ENCODE results near the gene ZC4H2. TPM values are rescaled to one million over a fixed set of nuclear protein-coding genes. Genes with fewer than 3 reads are reported as not detected.
"Not testable (repeated sequence)": the region's sequence is repeated elsewhere in the genome, so short reads cannot be mapped to it uniquely, and the experiment has no call there.

Gene ZC4H2
- total and polyA plus RNA-seq, 4 donors: 13.8 to 40.4 (median 30.9) TPM

DNA sequence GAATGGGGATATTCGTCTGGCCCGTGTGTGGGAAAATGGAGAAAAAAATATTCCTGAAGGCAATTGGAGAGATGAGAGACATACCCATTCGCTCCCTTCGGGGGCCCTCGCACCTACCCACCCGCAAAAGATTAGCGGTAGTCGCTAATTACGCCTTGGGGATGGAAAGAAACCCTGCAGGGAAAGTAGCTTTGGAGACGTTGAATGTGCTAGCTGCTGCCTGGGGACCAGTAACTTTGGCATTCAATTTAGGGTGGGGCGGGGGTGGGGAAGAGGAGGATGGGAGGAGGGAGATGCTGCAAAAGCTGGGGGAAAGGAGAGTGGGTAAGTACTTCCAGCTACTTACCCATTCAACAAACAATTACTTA is 407 bp upstream of the ZC4H2 start:
- no peaks in the 10 kb centered on the region for H3K27me3 ChIP-seq (ENCODE audit: control insufficient read depth, insufficient read depth, low read length)
- peak in 2 of 6 donors; percentile 5 to 11 for DNase-seq (ENCODE audit: low read depth in 4 of 6, low spot score in 6 of 6)
- H3K9me3 ChIP-seq (ENCODE audit: control insufficient read depth, insufficient read depth, low read length): no peaks in the 10 kb centered on the region
- WGBS (ENCODE audit: insufficient coverage): 20% methylated on average over 2 of the region's 11 CpGs
- no peaks in the 10 kb centered on the region for H3K4me1 ChIP-seq (ENCODE audit: control insufficient read depth, insufficient read depth, low read length)
- H3K27ac ChIP-seq (ENCODE audit: low read depth, low read length): no peak overlapping the region
- no peaks in the 10 kb centered on the region for H3K36me3 ChIP-seq (ENCODE audit: control insufficient read depth, insufficient read depth, low read length)
- H3K4me3 ChIP-seq (ENCODE audit: low read depth, low read length): peak overlapping the region; percentile 61

DNA sequence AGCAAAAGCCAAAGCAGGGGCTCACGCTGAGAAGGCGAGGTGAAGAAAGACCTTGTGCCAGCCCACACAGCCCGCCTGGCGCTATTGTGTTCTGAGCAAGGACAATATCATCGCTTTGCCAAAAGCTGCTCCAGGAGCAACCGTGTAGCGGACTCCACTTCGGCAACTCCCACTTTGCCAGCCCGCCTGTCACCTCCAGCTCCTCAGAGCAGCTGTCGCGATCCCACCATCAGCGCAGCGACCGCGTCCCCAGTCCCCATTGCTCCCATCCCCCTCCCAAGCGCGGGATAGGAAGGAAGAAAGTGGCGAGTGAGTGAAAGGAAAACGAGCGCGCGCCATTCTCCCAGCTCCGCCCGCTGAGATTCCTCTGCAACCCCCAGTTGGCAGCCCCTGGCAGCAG is 759 bp downstream of the ZC4H2 start:
- no peaks in the 10 kb centered on the region for H3K9me3 ChIP-seq (ENCODE audit: control insufficient read depth, insufficient read depth, low read length)
- H3K36me3 ChIP-seq (ENCODE audit: control insufficient read depth, insufficient read depth, low read length): no peaks in the 10 kb centered on the region
- H3K4me1 ChIP-seq (ENCODE audit: control insufficient read depth, insufficient read depth, low read length): no peaks in the 10 kb centered on the region
- H3K27ac ChIP-seq (ENCODE audit: low read depth, low read length): no peak overlapping the region
- peak overlapping the region; percentile 61 for H3K4me3 ChIP-seq (ENCODE audit: low read depth, low read length)
- DNase-seq (ENCODE audit: low read depth in 4 of 6, low spot score in 6 of 6): peak; percentile 12 to 78 (median 27)
- no peaks in the 10 kb centered on the region for H3K27me3 ChIP-seq (ENCODE audit: control insufficient read depth, insufficient read depth, low read length)
- 16% methylated on average over 21 of the region's 24 CpGs for WGBS (ENCODE audit: insufficient coverage)

DNA sequence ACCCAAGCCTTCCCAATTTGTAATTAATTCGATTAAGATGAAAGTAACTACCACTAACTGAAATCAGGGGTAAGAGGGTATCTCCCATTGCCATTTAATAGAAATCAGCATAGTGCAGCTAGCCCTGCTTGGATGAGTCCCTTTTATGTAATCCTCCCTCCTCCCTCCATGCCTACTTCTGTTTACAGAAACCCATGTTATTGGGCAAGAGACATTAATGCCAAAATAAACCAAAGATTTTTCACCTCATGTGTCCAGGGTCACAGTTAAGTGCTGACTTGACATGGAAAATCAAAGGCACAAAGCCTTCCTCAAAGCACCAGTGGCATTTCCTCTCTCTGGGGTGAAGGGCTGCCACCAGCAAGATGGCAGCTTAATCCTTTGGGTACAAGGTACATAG is 50.8 kb downstream of the ZC4H2 start:
- no peaks in the 10 kb centered on the region for H3K27me3 ChIP-seq (ENCODE audit: control insufficient read depth, insufficient read depth, low read length)

DNA sequence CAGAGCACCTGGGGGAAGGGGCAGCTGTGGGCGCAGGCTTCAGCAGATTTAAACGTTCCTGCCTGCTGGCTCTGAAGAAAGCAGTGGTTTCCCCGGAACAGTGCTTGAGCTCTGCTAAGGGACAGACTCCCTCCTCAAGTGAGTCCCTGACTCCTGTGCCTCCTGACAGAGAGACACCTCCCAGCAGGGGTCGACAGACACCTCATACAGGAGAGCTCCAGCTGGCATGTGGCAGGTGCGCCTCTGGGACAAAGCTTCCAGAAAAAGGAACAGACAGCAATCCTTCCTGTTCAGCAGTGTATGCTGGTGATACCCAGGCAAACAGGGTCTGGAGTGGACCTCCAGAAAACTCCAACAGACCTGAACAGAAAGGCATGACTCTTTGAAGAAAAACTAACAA is 68.1 kb downstream of the ZC4H2 start:
- no peak overlapping the region for H3K4me3 ChIP-seq (ENCODE audit: low read depth, low read length)
- H3K27ac ChIP-seq (ENCODE audit: low read depth, low read length): no peak overlapping the region
- 87% methylated on average over 4 of the region's 5 CpGs for WGBS (ENCODE audit: insufficient coverage)
- H3K9me3 ChIP-seq (ENCODE audit: control insufficient read depth, insufficient read depth, low read length): no peaks in the 10 kb centered on the region
- H3K4me1 ChIP-seq (ENCODE audit: control insufficient read depth, insufficient read depth, low read length): no peaks in the 10 kb centered on the region
- H3K27me3 ChIP-seq (ENCODE audit: control insufficient read depth, insufficient read depth, low read length): no peaks in the 10 kb centered on the region
- no peak for DNase-seq (ENCODE audit: low read depth in 4 of 6, low spot score in 6 of 6)
- H3K36me3 ChIP-seq (ENCODE audit: control insufficient read depth, insufficient read depth, low read length): no peaks in the 10 kb centered on the region

More for the DNA sequence above, 50.8 kb downstream of the ZC4H2 start:
- no peak overlapping the region for H3K27ac ChIP-seq (ENCODE audit: low read depth, low read length)
- H3K9me3 ChIP-seq (ENCODE audit: control insufficient read depth, insufficient read depth, low read length): peaks cover 5% of the 10 kb centered on the region
- H3K36me3 ChIP-seq (ENCODE audit: control insufficient read depth, insufficient read depth, low read length): no peaks in the 10 kb centered on the region
- no peak for DNase-seq (ENCODE audit: low read depth in 4 of 6, low spot score in 6 of 6)
- no peaks in the 10 kb centered on the region for H3K4me1 ChIP-seq (ENCODE audit: control insufficient read depth, insufficient read depth, low read length)
- no CpG with 5 or more reads among the region's 1 CpG for WGBS (ENCODE audit: insufficient coverage)
- H3K4me3 ChIP-seq (ENCODE audit: low read depth, low read length): no peak overlapping the region

DNA sequence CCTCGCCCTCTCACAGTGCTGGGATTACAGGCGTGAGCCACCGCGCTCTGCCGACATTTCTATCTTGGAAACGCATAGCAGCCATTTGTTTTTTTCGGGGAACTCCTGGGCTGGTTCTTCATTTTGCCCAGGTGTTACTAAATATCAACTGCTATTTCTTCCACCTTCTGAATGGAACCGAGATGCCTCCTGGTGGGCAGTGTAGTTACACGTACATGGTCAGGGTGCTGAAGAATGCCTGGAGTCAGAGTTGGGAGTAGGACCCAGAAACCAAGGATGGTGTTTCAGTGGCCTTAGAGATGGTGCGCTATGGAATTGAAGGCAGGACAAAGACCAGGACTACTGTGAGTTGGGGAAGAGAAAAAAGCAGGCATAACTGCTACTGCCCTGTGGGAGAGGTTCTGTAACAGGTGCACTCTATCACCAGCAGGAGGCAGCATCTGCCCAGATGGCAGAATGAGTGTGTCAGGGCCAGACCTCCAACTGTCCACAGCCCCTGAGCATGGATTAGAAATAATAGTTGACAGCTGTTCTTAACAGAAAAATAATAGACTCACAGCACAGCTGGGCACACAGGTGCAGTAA is 81.7 kb downstream of the ZC4H2 start:
- no peak overlapping the region for H3K4me3 ChIP-seq (ENCODE audit: low read depth, low read length)
- no peaks in the 10 kb centered on the region for H3K9me3 ChIP-seq (ENCODE audit: control insufficient read depth, insufficient read depth, low read length)
- no peaks in the 10 kb centered on the region for H3K27me3 ChIP-seq (ENCODE audit: control insufficient read depth, insufficient read depth, low read length)
- no peak for DNase-seq (ENCODE audit: low read depth in 4 of 6, low spot score in 6 of 6)
- H3K36me3 ChIP-seq (ENCODE audit: control insufficient read depth, insufficient read depth, low read length): no peaks in the 10 kb centered on the region
- no peak overlapping the region for H3K27ac ChIP-seq (ENCODE audit: low read depth, low read length)
- WGBS (ENCODE audit: insufficient coverage): 74% methylated on average over 10 of the region's 10 CpGs
- no peaks in the 10 kb centered on the region for H3K4me1 ChIP-seq (ENCODE audit: control insufficient read depth, insufficient read depth, low read length)

DNA sequence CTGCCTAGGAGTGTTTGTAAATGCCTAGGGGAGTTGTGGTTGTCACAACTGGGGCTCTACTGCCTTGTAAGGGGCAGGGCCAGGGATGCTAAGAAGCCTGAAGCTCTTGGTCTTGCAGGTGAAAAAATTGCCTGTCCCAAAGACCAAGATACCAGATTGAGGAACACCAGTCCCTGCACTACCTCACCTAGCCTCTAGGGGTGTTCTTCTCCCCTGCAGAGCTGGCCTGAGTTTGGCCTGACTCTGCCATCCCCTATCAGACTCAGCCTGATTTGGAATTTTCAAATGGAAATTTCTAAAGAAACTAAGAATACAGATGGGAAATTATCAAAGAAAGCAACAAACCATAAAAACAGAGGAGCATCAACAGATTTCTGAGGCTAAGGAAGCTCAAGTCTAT is 90.4 kb downstream of the ZC4H2 start:
- no peak for DNase-seq (ENCODE audit: low read depth in 4 of 6, low spot score in 6 of 6)
- Histone ChIP-seq H3K4me3 (ENCODE audit: low read depth, low read length) (no peak overlapping the region), H3K4me1 (ENCODE audit: control insufficient read depth, insufficient read depth, low read length) (no peaks in the 10 kb centered on the region), H3K27me3 (ENCODE audit: control insufficient read depth, insufficient read depth, low read length) (no peaks in the 10 kb centered on the region), H3K36me3 (ENCODE audit: control insufficient read depth, insufficient read depth, low read length) (no peaks in the 10 kb centered on the region), H3K9me3 (ENCODE audit: control insufficient read depth, insufficient read depth, low read length) (no peaks in the 10 kb centered on the region), H3K27ac (ENCODE audit: low read depth, low read length) (no peak overlapping the region)

DNA sequence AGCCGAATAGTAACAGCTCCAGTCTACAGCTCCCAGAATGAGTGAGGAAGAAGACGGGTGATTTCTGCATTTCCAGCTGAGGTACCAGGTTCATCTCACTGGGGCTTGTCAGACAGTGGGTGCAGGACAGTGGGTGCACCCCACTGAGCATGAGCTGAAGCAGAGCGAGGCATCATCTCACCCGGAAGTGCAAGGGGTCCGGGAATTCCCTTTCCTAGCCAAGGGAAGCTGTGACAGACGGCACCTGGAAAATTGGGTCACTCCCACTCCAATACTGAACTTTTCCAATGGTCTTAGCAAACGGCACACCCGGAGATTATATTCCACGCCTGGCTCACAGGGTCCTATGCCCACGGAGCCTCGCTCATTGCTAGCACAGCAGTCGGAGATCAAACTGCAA is 97.5 kb downstream of the ZC4H2 start:
- WGBS (ENCODE audit: insufficient coverage): 89% methylated on average over 12 of the region's 12 CpGs
- not testable (repeated sequence) for H3K36me3 ChIP-seq (ENCODE audit: control insufficient read depth, insufficient read depth, low read length); H3K27me3 ChIP-seq (ENCODE audit: control insufficient read depth, insufficient read depth, low read length); H3K4me1 ChIP-seq (ENCODE audit: control insufficient read depth, insufficient read depth, low read length); H3K9me3 ChIP-seq (ENCODE audit: control insufficient read depth, insufficient read depth, low read length); H3K27ac ChIP-seq (ENCODE audit: low read depth, low read length); H3K4me3 ChIP-seq (ENCODE audit: low read depth, low read length); DNase-seq (ENCODE audit: low read depth in 4 of 6, low spot score in 6 of 6)

DNA sequence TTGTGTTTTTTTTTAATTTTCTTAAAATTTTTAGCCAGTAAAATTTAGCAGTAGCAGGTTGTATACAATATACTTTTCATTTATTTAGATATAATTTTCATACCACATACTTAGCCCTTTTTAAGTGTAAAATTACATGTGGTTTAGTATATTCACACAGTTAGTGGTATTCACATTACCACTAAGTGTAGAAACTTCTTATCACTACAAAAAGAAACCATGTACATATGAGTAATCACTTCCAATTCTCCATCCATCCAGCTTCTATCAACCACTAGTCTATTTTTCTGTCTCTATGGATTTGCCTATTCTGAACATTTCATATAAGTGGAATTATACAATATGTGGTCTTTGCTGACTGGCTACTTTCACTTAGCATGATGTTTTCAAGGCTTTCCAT is 109.0 kb downstream of the ZC4H2 start:
- no peak for DNase-seq (ENCODE audit: low read depth in 4 of 6, low spot score in 6 of 6)
- H3K4me1 ChIP-seq (ENCODE audit: control insufficient read depth, insufficient read depth, low read length): no peaks in the 10 kb centered on the region
- no peak overlapping the region for H3K27ac ChIP-seq (ENCODE audit: low read depth, low read length)
- H3K27me3 ChIP-seq (ENCODE audit: control insufficient read depth, insufficient read depth, low read length): no peaks in the 10 kb centered on the region
- H3K36me3 ChIP-seq (ENCODE audit: control insufficient read depth, insufficient read depth, low read length): no peaks in the 10 kb centered on the region
- no peaks in the 10 kb centered on the region for H3K9me3 ChIP-seq (ENCODE audit: control insufficient read depth, insufficient read depth, low read length)
- H3K4me3 ChIP-seq (ENCODE audit: low read depth, low read length): no peak overlapping the region

Other genes with a start within 250 kb of the ZC4H2 start
- gene ZC3H12B, start 58.4 kb upstream of the ZC4H2 start, total RNA-seq: 1 to 10 TPM; 7.0 to 7.3 TPM
- 1 to 10 TPM; 7.6 to 8.8 TPM for gene ZC3H12B, start 58.4 kb upstream of the ZC4H2 start, polyA plus RNA-seq (ENCODE audit: insufficient read length in 2 of 2)

Measured in spinal cord (tissue), 10 donors.